Astrocyte (in vitro differentiated cells and primary cell): ENCODE measurements around the gene ZFP36L2.

Experiments used
- EZH2 ChIP-seq: IDR thresholded peaks from 2 replicates; pipeline ENCODE4 v1.6.1; 2012; ENCODE audit warnings: mild to moderate bottlenecking, low read length, inconsistent platforms; ENCODE audit not compliant: insufficient read depth
- TF ChIP-seq, protein P1 (sequence below): IDR thresholded peaks from 2 replicates; pipeline ENCODE4 v1.5.1; 2011; ENCODE audit warnings: low read depth, mild to moderate bottlenecking, inconsistent platforms, low read length, moderate library complexity; ENCODE audit not compliant: insufficient read depth

- TF ChIP-seq, protein P1, sequence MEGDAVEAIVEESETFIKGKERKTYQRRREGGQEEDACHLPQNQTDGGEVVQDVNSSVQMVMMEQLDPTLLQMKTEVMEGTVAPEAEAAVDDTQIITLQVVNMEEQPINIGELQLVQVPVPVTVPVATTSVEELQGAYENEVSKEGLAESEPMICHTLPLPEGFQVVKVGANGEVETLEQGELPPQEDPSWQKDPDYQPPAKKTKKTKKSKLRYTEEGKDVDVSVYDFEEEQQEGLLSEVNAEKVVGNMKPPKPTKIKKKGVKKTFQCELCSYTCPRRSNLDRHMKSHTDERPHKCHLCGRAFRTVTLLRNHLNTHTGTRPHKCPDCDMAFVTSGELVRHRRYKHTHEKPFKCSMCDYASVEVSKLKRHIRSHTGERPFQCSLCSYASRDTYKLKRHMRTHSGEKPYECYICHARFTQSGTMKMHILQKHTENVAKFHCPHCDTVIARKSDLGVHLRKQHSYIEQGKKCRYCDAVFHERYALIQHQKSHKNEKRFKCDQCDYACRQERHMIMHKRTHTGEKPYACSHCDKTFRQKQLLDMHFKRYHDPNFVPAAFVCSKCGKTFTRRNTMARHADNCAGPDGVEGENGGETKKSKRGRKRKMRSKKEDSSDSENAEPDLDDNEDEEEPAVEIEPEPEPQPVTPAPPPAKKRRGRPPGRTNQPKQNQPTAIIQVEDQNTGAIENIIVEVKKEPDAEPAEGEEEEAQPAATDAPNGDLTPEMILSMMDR = no peak
- no peak for TF ChIP-seq EZH2
Observed at GRCh38 chr2:43215673-43216255, 10.6 kb downstream of the ZFP36L2 start.
